ENCODE data around the gene GRIN1.
"Not testable (repeated sequence)": the region's sequence is repeated elsewhere in the genome, so short reads cannot be mapped to it uniquely, and the experiment has no call there.

The GRIN1 gene

GRCh38 chr9:137128862-137129455 is 10.0 kb upstream of the GRIN1 start:
- no peak for DNase-seq (ENCODE audit: low read depth in 2 of 2)

- peak; percentile 85 for DNase-seq (ENCODE audit: low read depth in 2 of 2)
Observed at GRCh38 chr9:137129456-137130175, 9.3 kb upstream of the GRIN1 start.

GRCh38 chr9:137130176-137130755 is 8.7 kb upstream of the GRIN1 start:
- no peak for DNase-seq (ENCODE audit: low read depth in 2 of 2)

GRCh38 chr9:137134191-137134590 is 4.8 kb upstream of the GRIN1 start:
- no peak for DNase-seq (ENCODE audit: low read depth in 2 of 2)

- DNase-seq (ENCODE audit: low read depth in 2 of 2): not testable (repeated sequence)
Observed at GRCh38 chr9:137135154-137135553, 3.8 kb upstream of the GRIN1 start.

- DNase-seq (ENCODE audit: low read depth in 2 of 2): no peak
Observed at GRCh38 chr9:137136261-137136880, 2.6 kb upstream of the GRIN1 start.

- DNase-seq (ENCODE audit: low read depth in 2 of 2): no peak
Observed at GRCh38 chr9:137136881-137137607, 1.9 kb upstream of the GRIN1 start.

- DNase-seq (ENCODE audit: low read depth in 2 of 2): no peak
Observed at GRCh38 chr9:137138058-137138721, 764 bp upstream of the GRIN1 start.

GRCh38 chr9:137139468-137140150 is 655 bp downstream of the GRIN1 start:
- DNase-seq (ENCODE audit: low read depth in 2 of 2): no peak

GRCh38 chr9:137140151-137141012 is 1.4 kb downstream of the GRIN1 start:
- no peak for DNase-seq (ENCODE audit: low read depth in 2 of 2)

- no peak for DNase-seq (ENCODE audit: low read depth in 2 of 2)
Observed at GRCh38 chr9:137141050-137141810, 2.3 kb downstream of the GRIN1 start.

GRCh38 chr9:137141976-137142936 is 3.3 kb downstream of the GRIN1 start:
- DNase-seq (ENCODE audit: low read depth in 2 of 2): no peak

- no peak for DNase-seq (ENCODE audit: low read depth in 2 of 2)
Observed at GRCh38 chr9:137143459-137143858, 4.5 kb downstream of the GRIN1 start.

GRCh38 chr9:137145731-137146526 is 7.0 kb downstream of the GRIN1 start:
- no peak for DNase-seq (ENCODE audit: low read depth in 2 of 2)

GRCh38 chr9:137146527-137146918 is 7.6 kb downstream of the GRIN1 start:
- no peak for DNase-seq (ENCODE audit: low read depth in 2 of 2)

- DNase-seq (ENCODE audit: low read depth in 2 of 2): no peak
Observed at GRCh38 chr9:137147091-137147792, 8.3 kb downstream of the GRIN1 start.

- DNase-seq (ENCODE audit: low read depth in 2 of 2): no peak
Observed at GRCh38 chr9:137147793-137148160, 8.8 kb downstream of the GRIN1 start.

All from stimulated activated CD8-positive, alpha-beta memory T cell treated with anti-CD3 and anti-CD28 coated beads, Interleukin-2, amount 100 ng/mL, for 48 hours (primary cell).